Upper lobe of left lung (tissue), 4 donors: ENCODE measurements around the gene GFRA1.

Experiments
- POLR2A ChIP-seq, 4 donors: fragments of 450-650 bp; IDR thresholded peaks; one replicate each; pipeline ENCODE4 v1.5.1; 2016 to 2017; ENCODE audit warnings: antibody characterized with exemption in 4 of 4, mild to moderate bottlenecking in 2 of 4
- POLR2AphosphoS5 ChIP-seq, 2 donors: sonication (generic); formaldehyde crosslinking; IDR thresholded peaks; one replicate each; pipeline ENCODE4 v1.5.1; 2017; ENCODE audit warnings: antibody characterized with exemption in 2 of 2
- TF ChIP-seq, protein P1 (sequence below), 6 experiments: fragments of 450-650 bp in 4 of 6; fragments of 200-600 bp in 2 of 6; sonication (generic) in 2 of 6; IDR thresholded peaks; one replicate each; pipeline ENCODE4 v1.5.1; 2016 to 2019; ENCODE audit warnings: antibody characterized with exemption in 6 of 6

DNA sequence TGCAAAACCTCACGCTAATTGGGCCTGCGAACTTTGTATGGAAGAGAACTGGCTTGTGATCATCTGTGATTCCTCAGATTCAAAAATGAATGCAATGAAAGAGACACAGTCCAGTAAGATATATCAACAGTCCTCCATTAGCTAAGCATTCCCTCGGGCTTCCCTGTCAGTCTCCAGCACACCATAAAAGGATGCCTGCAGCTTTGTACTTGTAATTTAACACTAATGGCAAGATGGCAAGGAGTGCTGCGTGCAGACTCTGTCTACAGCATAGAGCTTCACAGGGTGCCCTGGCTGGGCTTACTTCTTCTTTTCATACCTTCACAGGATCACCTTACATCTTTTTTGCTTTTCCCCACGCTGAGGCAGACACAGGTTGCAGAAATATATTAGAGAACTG lies 200.0 kb downstream of the GFRA1 start:
- TF ChIP-seq, protein P1, sequence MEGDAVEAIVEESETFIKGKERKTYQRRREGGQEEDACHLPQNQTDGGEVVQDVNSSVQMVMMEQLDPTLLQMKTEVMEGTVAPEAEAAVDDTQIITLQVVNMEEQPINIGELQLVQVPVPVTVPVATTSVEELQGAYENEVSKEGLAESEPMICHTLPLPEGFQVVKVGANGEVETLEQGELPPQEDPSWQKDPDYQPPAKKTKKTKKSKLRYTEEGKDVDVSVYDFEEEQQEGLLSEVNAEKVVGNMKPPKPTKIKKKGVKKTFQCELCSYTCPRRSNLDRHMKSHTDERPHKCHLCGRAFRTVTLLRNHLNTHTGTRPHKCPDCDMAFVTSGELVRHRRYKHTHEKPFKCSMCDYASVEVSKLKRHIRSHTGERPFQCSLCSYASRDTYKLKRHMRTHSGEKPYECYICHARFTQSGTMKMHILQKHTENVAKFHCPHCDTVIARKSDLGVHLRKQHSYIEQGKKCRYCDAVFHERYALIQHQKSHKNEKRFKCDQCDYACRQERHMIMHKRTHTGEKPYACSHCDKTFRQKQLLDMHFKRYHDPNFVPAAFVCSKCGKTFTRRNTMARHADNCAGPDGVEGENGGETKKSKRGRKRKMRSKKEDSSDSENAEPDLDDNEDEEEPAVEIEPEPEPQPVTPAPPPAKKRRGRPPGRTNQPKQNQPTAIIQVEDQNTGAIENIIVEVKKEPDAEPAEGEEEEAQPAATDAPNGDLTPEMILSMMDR (IDR thresholded peaks at IDR 0.05): no peak
- TF ChIP-seq POLR2A (IDR thresholded peaks at IDR 0.05) (no peak), POLR2AphosphoS5 (IDR thresholded peaks at IDR 0.05) (no peak)
